ENCODE measurements around the gene DDX21.
"Not testable (repeated sequence)": the region's sequence is repeated elsewhere in the genome, so short reads cannot be mapped to it uniquely, and the experiment has no call there.

The DDX21 gene

GRCh38 chr10:68955832-68956532 is at the start of gene DDX21:
Gene DDX21, plus strand, starts transcription at chr10:68956170. Its CDS starts 56 bp downstream, at chr10:68956226.
- DNase-seq (ENCODE audit: low read depth) = peak; percentile 95

DNA sequence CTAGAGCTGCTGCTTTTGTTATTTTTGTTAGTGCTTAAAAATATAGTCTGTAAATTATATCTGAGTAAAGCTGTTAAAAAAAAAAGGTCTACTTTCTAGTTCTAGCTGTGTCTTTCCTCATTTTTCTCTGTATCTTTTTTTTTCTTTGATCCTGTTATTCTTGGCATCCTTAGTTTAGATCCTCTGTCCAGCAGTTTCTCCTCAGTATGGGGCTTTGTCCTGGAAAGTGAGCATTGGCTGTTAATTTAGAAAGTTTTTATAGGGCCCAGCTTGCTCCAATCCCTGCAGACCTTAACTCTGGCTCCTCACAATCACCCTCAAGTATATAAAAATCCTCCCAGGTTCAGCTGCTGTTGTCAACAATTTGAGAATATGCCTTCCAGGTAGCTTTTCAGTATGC is 31.4 kb upstream of the DDX21 start:
- DNase-seq (ENCODE audit: low read depth) = peak; percentile 16

DNA sequence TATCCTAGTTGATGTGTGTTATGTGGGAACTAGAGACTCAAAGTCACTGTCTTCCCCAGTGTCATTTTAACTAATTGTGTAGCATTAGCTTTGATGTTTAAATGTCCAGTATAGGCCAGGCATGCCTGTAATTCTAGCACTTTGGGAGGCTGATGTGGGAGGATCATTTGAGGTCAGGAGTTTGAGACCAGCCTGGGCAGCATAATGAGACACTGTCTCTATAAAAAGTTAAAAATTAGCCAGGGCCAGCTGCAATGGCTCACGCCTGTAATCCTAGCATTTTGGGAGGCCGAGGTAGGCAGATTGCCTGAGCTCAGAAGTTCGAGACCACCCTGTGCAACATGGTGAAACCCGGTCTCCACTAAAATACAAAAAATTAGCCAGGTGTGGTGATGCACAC is 30.5 kb upstream of the DDX21 start:
- no peak for DNase-seq (ENCODE audit: low read depth)

GRCh38 chr10:68929157-68929556 is 26.8 kb upstream of the DDX21 start:
- not testable (repeated sequence) for DNase-seq (ENCODE audit: low read depth)

DNA sequence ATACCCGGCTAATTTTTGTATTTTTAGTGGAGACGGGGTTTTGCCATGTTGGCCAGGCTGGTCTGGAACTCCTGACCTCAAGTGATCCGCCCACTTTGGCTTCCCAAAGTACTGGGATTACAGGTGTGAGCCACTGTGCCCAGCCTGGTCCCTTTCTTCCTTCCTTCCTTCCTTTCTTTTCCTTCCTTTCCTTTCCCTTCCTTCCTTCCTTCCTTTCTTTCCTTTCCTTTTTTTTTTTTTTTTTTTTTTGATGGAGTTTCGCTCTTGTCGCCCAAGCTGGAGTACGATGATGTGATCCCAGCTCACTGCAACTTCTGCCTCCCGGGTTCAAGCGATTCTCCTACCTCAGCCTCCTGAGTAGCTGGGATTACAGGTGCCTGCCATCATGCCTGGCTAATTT is 26.1 kb upstream of the DDX21 start:
- DNase-seq (ENCODE audit: low read depth) = not testable (repeated sequence)

DNA sequence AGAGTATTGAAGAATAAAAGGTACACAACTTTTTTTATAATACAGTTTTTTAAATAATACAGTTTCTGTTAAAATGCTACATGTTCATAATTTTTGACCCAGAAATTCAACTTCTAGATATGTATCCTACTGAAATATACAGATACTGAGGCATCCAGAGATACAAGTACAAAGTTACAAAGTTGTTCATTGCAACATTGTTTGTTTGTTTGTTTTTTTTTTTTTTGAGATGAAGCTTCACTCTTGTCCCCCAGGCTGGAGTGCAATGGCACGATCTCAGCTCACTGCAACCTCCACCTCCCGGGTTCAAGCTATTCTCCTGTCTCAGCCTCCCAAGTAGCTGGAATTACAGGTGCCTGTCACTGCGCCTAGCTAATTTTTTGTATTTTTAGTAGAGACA is 23.1 kb upstream of the DDX21 start:
- DNase-seq (ENCODE audit: low read depth) = not testable (repeated sequence)

- no peak for DNase-seq (ENCODE audit: low read depth)
These were observed 21.0 kb upstream of the DDX21 start for GRCh38 chr10:68934994-68935393.

DNA sequence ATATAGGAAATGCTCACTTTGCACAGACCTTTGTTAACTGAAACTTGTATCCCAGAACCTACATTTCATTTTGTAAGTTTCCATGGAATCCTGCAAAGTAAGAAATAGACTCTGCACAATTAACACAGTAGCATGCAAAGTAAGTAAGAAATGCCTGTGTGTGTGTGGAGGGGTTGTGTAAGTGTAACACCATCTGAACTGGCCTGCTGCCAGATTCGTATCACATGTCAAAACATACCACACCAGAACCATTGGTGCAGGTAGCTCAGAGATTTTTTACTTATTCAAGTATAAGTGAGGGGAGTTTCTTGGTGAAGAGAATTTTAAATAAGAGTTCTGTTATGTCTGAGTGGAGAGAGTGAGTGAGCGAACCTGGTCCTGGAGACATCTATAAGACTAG is 17.9 kb upstream of the DDX21 start:
- DNase-seq (ENCODE audit: low read depth) = peak; percentile 39

- DNase-seq (ENCODE audit: low read depth) = no peak
These were observed 17.1 kb upstream of the DDX21 start for GRCh38 chr10:68938884-68939283.

- DNase-seq (ENCODE audit: low read depth) = not testable (repeated sequence)
These were observed 15.1 kb upstream of the DDX21 start for GRCh38 chr10:68940917-68941316.

DNA sequence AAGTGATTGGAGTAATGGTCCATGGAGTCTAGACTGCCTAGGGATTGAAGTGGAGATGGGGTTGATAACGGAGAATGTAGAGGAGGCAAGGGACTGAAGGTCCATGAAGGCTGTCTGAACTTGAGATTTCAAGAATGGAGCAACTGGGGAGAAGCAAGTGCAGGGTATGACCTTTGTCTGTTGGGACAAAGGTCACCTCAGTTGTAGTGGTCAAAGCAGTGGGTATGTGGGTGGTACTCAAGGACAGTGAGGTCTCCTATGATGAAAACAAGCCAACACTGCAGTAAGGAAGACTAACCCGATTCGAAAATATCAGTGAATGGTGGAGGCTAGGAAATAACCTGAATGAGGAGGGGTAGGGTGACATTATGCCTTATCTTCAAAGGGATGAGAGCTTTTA is 5.4 kb upstream of the DDX21 start:
- no peak for DNase-seq (ENCODE audit: low read depth)

GRCh38 chr10:68954904-68955303 is 1.1 kb upstream of the DDX21 start:
- no peak for DNase-seq (ENCODE audit: low read depth)

DNA sequence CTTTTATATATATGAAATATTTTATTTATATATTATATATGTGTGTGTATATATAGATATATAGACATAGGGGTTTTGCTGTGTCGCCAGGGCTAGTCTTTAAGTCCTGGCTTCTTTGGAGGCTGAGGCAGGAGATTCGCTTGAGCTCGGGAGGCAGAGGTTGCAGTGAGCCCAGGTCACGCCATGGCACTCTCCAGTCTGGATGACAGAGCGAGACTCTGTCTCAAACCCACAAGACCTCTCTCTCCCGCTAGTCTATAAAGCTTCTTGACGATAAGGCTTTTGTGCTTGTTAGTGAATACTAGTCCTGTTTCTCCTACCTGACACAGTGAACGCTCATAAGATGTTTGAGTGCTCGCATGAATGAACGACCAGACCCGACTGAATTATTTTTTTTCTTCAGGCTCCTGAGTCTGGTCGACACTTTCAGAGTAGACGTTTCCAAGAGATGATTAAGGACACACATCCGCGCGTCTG is 577 bp upstream of the DDX21 start:
- no peak for DNase-seq (ENCODE audit: low read depth)

DNA sequence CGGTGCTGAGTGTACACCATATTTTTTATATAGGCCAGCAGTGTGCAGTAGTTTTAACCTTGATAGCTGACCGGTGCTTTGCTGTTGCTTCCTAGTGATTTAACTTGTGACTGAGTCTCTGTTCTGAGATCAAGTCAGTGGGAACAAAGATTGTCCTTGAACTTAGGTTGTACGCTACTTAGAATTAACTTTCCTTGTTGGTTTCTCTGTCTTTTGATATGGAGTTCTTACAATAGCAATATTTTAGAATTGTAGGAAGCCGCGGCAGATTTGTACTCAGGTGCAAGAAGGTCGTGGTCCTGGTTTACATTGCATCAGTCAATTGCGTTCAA is 1.3 kb downstream of the DDX21 start:
- peak; percentile 4 for DNase-seq (ENCODE audit: low read depth)

GRCh38 chr10:68957654-68958053 is 1.7 kb downstream of the DDX21 start:
- peak; percentile 19 for DNase-seq (ENCODE audit: low read depth)

- DNase-seq (ENCODE audit: low read depth) = no peak
These were observed 3.9 kb downstream of the DDX21 start for GRCh38 chr10:68959695-68960527.

GRCh38 chr10:68963151-68963550 is 7.2 kb downstream of the DDX21 start:
- peak; percentile 28 for DNase-seq (ENCODE audit: low read depth)

GRCh38 chr10:68973975-68974374 is 18.0 kb downstream of the DDX21 start:
- no peak for DNase-seq (ENCODE audit: low read depth)

DNA sequence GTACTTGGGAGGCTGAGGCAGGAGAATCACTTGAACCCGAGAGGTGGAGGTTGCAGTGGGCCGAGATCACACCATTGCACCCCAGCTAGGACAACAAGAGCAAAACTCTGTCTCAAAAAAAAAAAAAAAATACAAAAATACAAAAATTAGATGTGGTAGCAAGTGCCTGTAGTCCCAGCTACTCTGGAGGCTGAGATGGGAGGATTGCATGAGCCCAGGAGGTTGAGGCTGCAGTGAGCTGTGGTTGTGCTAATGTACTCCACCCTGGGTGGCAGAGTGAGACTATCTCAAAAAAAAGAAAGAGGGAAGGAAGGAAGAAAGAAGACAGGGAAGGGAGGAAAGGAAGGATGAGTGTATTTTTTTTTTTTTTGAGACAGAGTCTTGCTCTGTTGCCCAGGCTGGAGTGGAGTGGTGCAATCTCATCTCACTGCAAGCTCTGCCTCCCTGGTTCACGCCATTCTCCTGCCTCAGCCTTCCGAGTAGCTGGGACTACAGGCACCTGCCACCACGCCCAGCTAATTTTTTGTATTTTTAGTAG is 20.0 kb downstream of the DDX21 start:
- DNase-seq (ENCODE audit: low read depth) = not testable (repeated sequence)

DNA sequence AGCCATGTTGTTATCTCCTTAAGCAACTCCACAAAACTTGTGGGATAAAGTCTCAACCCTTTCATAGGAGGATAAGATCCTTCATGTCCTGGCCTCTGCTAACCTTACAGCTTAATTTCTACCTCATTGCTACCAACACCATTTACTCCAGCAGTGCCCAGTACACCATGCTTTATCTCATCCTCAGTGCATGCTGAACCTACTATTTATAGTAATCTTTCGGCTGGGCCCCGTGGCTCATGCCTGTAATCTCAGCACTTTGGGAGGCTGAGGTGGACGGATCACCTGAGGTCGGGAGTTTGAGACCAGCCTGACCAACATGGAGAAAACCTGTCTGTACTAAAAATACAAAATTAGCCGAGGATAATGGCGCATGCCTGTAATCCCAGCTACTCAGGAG is 23.8 kb downstream of the DDX21 start:
- not testable (repeated sequence) for DNase-seq (ENCODE audit: low read depth)

GRCh38 chr10:68981074-68981473 is 25.1 kb downstream of the DDX21 start:
- peak; percentile 24 for DNase-seq (ENCODE audit: low read depth)

GRCh38 chr10:68982389-68982788 is 26.4 kb downstream of the DDX21 start:
- DNase-seq (ENCODE audit: low read depth) = no peak

- DNase-seq (ENCODE audit: low read depth) = no peak
These were observed 31.6 kb downstream of the DDX21 start for GRCh38 chr10:68987611-68988010.
